GM12878 (cell line): Measurements from ENCODE around the gene PYGM. TPM values are rescaled to one million over a fixed set of nuclear protein-coding genes. Genes with fewer than 3 reads are reported as not detected.

Experiments used
- ATAC-seq: fragments of 200-7000 bp; cut with Tn5 transposase; 3 replicates; pipeline ENCODE4 v1.9.1; 2020; ENCODE audit warnings: mild to moderate bottlenecking, moderate library complexity
- BruUV-seq: library from RNA; stranded (reverse); fragments of 400-500 nt; replicated peaks from 2 replicates; lab custom pipeline; 2021; lab: Mats Ljungman, UMichigan
- CTCF ChIA-PET: fragments of 300-600 bp; sonication (Branson Sonifier 250); formaldehyde crosslinking; extraction: SDS; loops from one replicate; lab custom pipeline; 2021; ENCODE audit warnings: inconsistent platforms; lab: Yijun Ruan, JAX
- POLR2A ChIA-PET: fragments of 350-600 bp; formaldehyde crosslinking; extraction: SDS; loops from one replicate; lab custom pipeline; 2021; ENCODE audit warnings: inconsistent platforms; lab: Charles Lee
- RAD21 ChIA-PET: fragments of 300-600 bp; sonication (Branson Sonifier 250); formaldehyde crosslinking; loops from one replicate; lab custom pipeline; 2023; ENCODE audit warnings: antibody characterized with exemption; ENCODE audit not compliant: unreplicated experiment; lab: Charles Lee
- SMC1A ChIA-PET: fragments of 300-600 bp; sonication (Branson Sonifier 250); formaldehyde crosslinking; loops from one replicate; lab custom pipeline; 2023; ENCODE audit not compliant: unreplicated experiment, uncharacterized antibody; lab: Charles Lee
- DNase-seq: peaks from one replicate; pipeline ENCODE4 v3.0.0-alpha.2; 2011; ENCODE audit warnings: low read depth, low spot score
- FAIRE-seq: peaks from 3 replicates; lab custom pipeline; 2011; peaks lifted over from hg19 to GRCh38; lab: Jason Lieb, UNC
- H2AFZ ChIP-seq: 2 replicates; pipeline ENCODE4 v1.6.0; 2011; ENCODE audit warnings: low read depth, low read length, control low read depth; ENCODE audit not compliant: control insufficient read depth
- H3K27ac ChIP-seq: 2 replicates; pipeline ENCODE4 v1.5.1; 2011; ENCODE audit warnings: control low read depth; ENCODE audit not compliant: control insufficient read depth, insufficient read depth
- H3K27me3 ChIP-seq, 2 experiments: replicated peaks in 1 of 2; 2 replicates each; pipeline versions ENCODE4 v1.6.0 to v1.6.1; 2011; ENCODE audit warnings: low read length in 1 of 2; ENCODE audit not compliant: control insufficient read depth in 2 of 2, insufficient read depth in 2 of 2
- H3K36me3 ChIP-seq, 2 experiments: 2 replicates each; pipeline ENCODE4 v1.5.1; 2011; ENCODE audit warnings: low read length in 1 of 2; ENCODE audit not compliant: control insufficient read depth in 2 of 2, insufficient read depth in 2 of 2
- H3K4me1 ChIP-seq: 2 replicates; pipeline ENCODE4 v1.6.1; 2011; ENCODE audit warnings: mild to moderate bottlenecking, low read length, moderate library complexity, mixed read lengths; ENCODE audit not compliant: control insufficient read depth, insufficient read depth
- H3K4me2 ChIP-seq: 2 replicates; pipeline ENCODE4 v1.6.0; 2011; ENCODE audit warnings: control low read depth; ENCODE audit not compliant: control insufficient read depth, insufficient read depth
- H3K4me3 ChIP-seq: fragments of 200-600 bp; sonication (generic); 2 replicates; pipeline ENCODE4 v1.5.1; 2016
- H3K79me2 ChIP-seq: 2 replicates; pipeline ENCODE4 v1.6.0; 2011; ENCODE audit warnings: low read length; ENCODE audit not compliant: control insufficient read depth, insufficient read depth
- H3K9ac ChIP-seq: 2 replicates; pipeline ENCODE4 v1.8.0; 2011; ENCODE audit warnings: low read length, control low read depth, mixed read lengths; ENCODE audit not compliant: control insufficient read depth, insufficient read depth
- H3K9me3 ChIP-seq: replicated peaks from 3 replicates; pipeline ENCODE4 v1.5.1; 2011; ENCODE audit warnings: mild to moderate bottlenecking, low read length; ENCODE audit not compliant: control insufficient read depth, insufficient read depth
- H4K20me1 ChIP-seq: 2 replicates; pipeline ENCODE4 v1.6.0; 2011; ENCODE audit not compliant: control insufficient read depth, insufficient read depth
- BACH1 ChIP-seq: fragments of 450-650 bp; IDR thresholded peaks from 2 replicates; pipeline ENCODE4 v1.6.1; 2017; ENCODE audit warnings: mild to moderate bottlenecking, borderline replicate concordance
- BHLHE40 ChIP-seq, 2 experiments: fragments of 450-650 bp in 1 of 2; IDR thresholded peaks; 2 replicates each; pipeline ENCODE4 v1.6.1; 2011 to 2017; ENCODE audit warnings: low read depth in 2 of 2, borderline replicate concordance in 1 of 2, improper control_type of control experiment in 1 of 2, low read length in 1 of 2, mild to moderate bottlenecking in 1 of 2
- CEBPB ChIP-seq, 2 experiments: fragments of 150-350 bp in 1 of 2; IDR thresholded peaks; 2 replicates each; pipeline ENCODE4 v1.6.1; 2012 to 2014; ENCODE audit warnings: low read depth in 2 of 2, low read length in 2 of 2, borderline replicate concordance in 1 of 2, inconsistent platforms in 1 of 2
- DPF2 ChIP-seq: fragments of 450-650 bp; IDR thresholded peaks from 2 replicates; pipeline ENCODE4 v1.6.1; 2017; ENCODE audit warnings: mild to moderate bottlenecking
- ELK1 ChIP-seq: IDR thresholded peaks from 2 replicates; pipeline ENCODE4 v1.6.1; 2012; ENCODE audit warnings: low read depth, low read length, improper control_type of control experiment
- ESRRA ChIP-seq: IDR thresholded peaks from 2 replicates; pipeline ENCODE4 v1.6.1; 2012; ENCODE audit warnings: mild to moderate bottlenecking, low read length, improper control_type of control experiment
- GABPA ChIP-seq: IDR thresholded peaks from 2 replicates; pipeline ENCODE4 v1.6.1; 2014; ENCODE audit warnings: antibody characterized with exemption, low read depth, mild to moderate bottlenecking, inconsistent platforms
- GATAD2B ChIP-seq: fragments of 450-650 bp; conservative IDR thresholded peaks from 2 replicates; pipeline ENCODE4 v1.6.1; 2017; ENCODE audit warnings: low read depth, mild to moderate bottlenecking, moderate library complexity
- IKZF2 ChIP-seq, 2 experiments: fragments of 450-650 bp; IDR thresholded peaks; 2 replicates each; pipeline ENCODE4 v1.6.1; 2017; ENCODE audit warnings: mild to moderate bottlenecking in 2 of 2, moderate library complexity in 2 of 2
- MEF2A ChIP-seq: IDR thresholded peaks from 2 replicates; pipeline ENCODE4 v1.6.1; 2011; ENCODE audit warnings: low read depth, mild to moderate bottlenecking, low read length, moderate library complexity; ENCODE audit not compliant: insufficient read depth
- RFX5 ChIP-seq: IDR thresholded peaks from 2 replicates; pipeline ENCODE4 v1.6.1; 2011; ENCODE audit warnings: low read depth, low read length, improper control_type of control experiment
- SRF ChIP-seq, 2 experiments: IDR thresholded peaks; 2 replicates each; pipeline ENCODE4 v1.6.1; 2011; ENCODE audit warnings: low read depth in 2 of 2, low read length in 2 of 2, mild to moderate bottlenecking in 1 of 2, moderate library complexity in 1 of 2
- SUZ12 ChIP-seq: fragments of 200-600 bp; sonication (generic); IDR thresholded peaks from one replicate; pipeline ENCODE4 v1.6.1; 2018; ENCODE audit warnings: antibody characterized with exemption, mild to moderate bottlenecking; ENCODE audit not compliant: unreplicated experiment
- TAF1 ChIP-seq: IDR thresholded peaks from 2 replicates; pipeline ENCODE4 v1.6.1; 2011; ENCODE audit warnings: mild to moderate bottlenecking, low read depth, low read length, borderline replicate concordance
- TBL1XR1 ChIP-seq: IDR thresholded peaks from 2 replicates; pipeline ENCODE4 v1.6.1; 2012; ENCODE audit warnings: low read depth, low read length, improper control_type of control experiment
- TCF12 ChIP-seq: IDR thresholded peaks from 2 replicates; pipeline ENCODE4 v1.6.1; 2011; ENCODE audit warnings: low read depth, mild to moderate bottlenecking, low read length
- TCF3 ChIP-seq: IDR thresholded peaks from 2 replicates; pipeline ENCODE4 v1.6.1; 2012; ENCODE audit warnings: low read depth, mild to moderate bottlenecking, low read length, borderline replicate concordance; ENCODE audit not compliant: insufficient read depth
- YY1 ChIP-seq: IDR thresholded peaks from 2 replicates; pipeline ENCODE4 v1.6.1; 2011; ENCODE audit warnings: low read depth, mild to moderate bottlenecking, low read length
- ZNF274 ChIP-seq: IDR thresholded peaks from one replicate; pipeline ENCODE4 v1.8.0; 2011; ENCODE audit not compliant: insufficient read length, insufficient read depth
- WGBS: methylation state at CpG from one replicate; pipeline ENCODE4 v1.1.6; 2016; ENCODE audit warnings: low lambda C conversion rate; ENCODE audit not compliant: insufficient replicate concordance, insufficient coverage; ENCODE audit errors: missing lambda C conversion rate; 5-methylcytosine and 5-hydroxymethylcytosine counted together
- in situ Hi-C: fragments of 300-500 bp; cut with MboI; formaldehyde crosslinking; loops from 9 replicates; pipeline ENCODE4 v1.14.3; 2018; ENCODE audit warnings: mixed read lengths
- intact Hi-C: fragments of 100-400 bp; cut with micrococcal nuclease; formaldehyde crosslinking; loops from one replicate; pipeline ENCODE4 v1.14.2; 2022; ENCODE audit not compliant: unreplicated experiment
- polyA plus RNA-seq, 11 experiments: library from polyadenylated mRNA; depleted of rRNA in 4 of 11; unstranded in 6 of 11; stranded (reverse) in 5 of 11; fragments of >200 nt; fragmentation: Nextera tagmentation in 4 of 11; fragmentation: Illumina TruSeq in 1 of 11; extraction: Ambion mirVana in 4 of 11; extraction: Trizol in 1 of 11; gene quantifications; 1 replicate in 1 of 11; 2 replicates in 10 of 11; pipeline versions ENCODE4 v1.2.1 to v1.2.3, GENCODE V29; 2011 to 2016; ENCODE audit warnings: inconsistent platforms in 2 of 11, missing spikeins in 2 of 11, low read depth in 1 of 11
- total RNA-seq, 4 experiments: library from RNA; depleted of rRNA in 3 of 4; stranded (reverse); fragments of >200 nt in 3 of 4; fragmentation: Illumina TruSeq in 1 of 4; extraction: Trizol in 1 of 4; gene quantifications; 2 replicates each; pipeline versions ENCODE4 v1.2.1 to v1.2.3, GENCODE V29; 2013 to 2021
- TF ChIP-seq, protein P1 (sequence below): fragments of 450-650 bp; IDR thresholded peaks from 2 replicates; pipeline ENCODE4 v1.6.1; 2016; ENCODE audit warnings: mild to moderate bottlenecking

The PYGM gene
- total and polyA plus RNA-seq, 10 of the 15 experiments (the other 5 are each of a cell fraction or from before 2014, with no cell fraction given), result 0.04 to 3.7 (median 0.27) TPM; not detected in 1

- peak within 1 kb of the TSS; percentile 68 for H3K4me3 ChIP-seq
- in situ Hi-C loops, result no loop called here
- peak within 1 kb of the TSS; percentile 77; the same call in 1 of the 2 replicates for H2AFZ ChIP-seq
- FAIRE-seq (peak; percentile 13), DNase-seq (no peak), ATAC-seq (peak; percentile 65)
- H3K4me1 ChIP-seq, result peaks cover 29% of the 10 kb centered on the region
- no peaks in the 10 kb centered on the region for H3K36me3 ChIP-seq
- peak within 1 kb of the TSS; percentile 98 for H3K4me2 ChIP-seq
- ChIA-PET POLR2A (interaction anchor here (0.8 kb wide), 1 partner anchor 28 kb away, joined by 4 read pairs; no protein-coding TSS in a partner anchor), RAD21 (interaction anchor here (0.6 to 3.6 kb wide), 9 partner anchors 17 to 105 kb away, joined by 3 to 21 read pairs (median 4); partner anchors contain the start of genes MEN1 and SF1), SMC1A (interaction anchor here (0.8 to 3.2 kb wide), 5 partner anchors 19 to 55 kb away, joined by 3 to 15 read pairs (median 8); no protein-coding TSS in a partner anchor), CTCF (interaction anchor here (0.6 to 9.7 kb wide), 29 partner anchors 9 to 1968 kb away, joined by 3 to 86 read pairs (median 4); partner anchors contain the start of genes PRDX5 and SF1)
- intact Hi-C loops, result loop anchor here (1.0 to 2.0 kb wide), 5 partner anchors 23 to 295 kb away; no protein-coding TSS in a partner anchor
- H3K79me2 ChIP-seq, result no peaks in the 10 kb centered on the region
- TSS peak; percentile 68 for BruUV-seq
- H3K9me3 ChIP-seq, result no peaks in the 10 kb centered on the region
- H3K27ac ChIP-seq, result no peak within 1 kb of the TSS
- H4K20me1 ChIP-seq, result no peaks in the 10 kb centered on the region
- WGBS, result 2% methylated on average over 56 of the region's 57 CpGs
- H3K27me3 ChIP-seq, result peaks cover 0 to 5% of the 10 kb centered on the region in 2 experiments; a peak in 3 of 4 replicates
- H3K9ac ChIP-seq, result peak within 1 kb of the TSS; percentile 34
- TF ChIP-seq TAF1, result no peak
- TF ChIP-seq GATAD2B, result 0 out of 2 replicates have a peak, but pooled peaks have one; percentile 17
- TF ChIP-seq ZNF274, result no peak
- TF ChIP-seq TBL1XR1, result no peak
- no peak for TF ChIP-seq SUZ12
- no peak for TF ChIP-seq RFX5
- no peak for TF ChIP-seq CEBPB (IDR thresholded peaks at IDR 0.05; ENCODE audit: borderline replicate concordance in 1 of 2, low read depth in 2 of 2, low read length in 2 of 2)
- TF ChIP-seq BHLHE40 (IDR thresholded peaks at IDR 0.05; ENCODE audit: borderline replicate concordance in 1 of 2, low read depth in 2 of 2, low read length in 1 of 2), result 0 out of 4 replicates have a peak, but pooled peaks of 1 of the 2 experiments have one; percentile 24
- 0 out of 2 replicates have a peak, but pooled peaks have one; percentile 79 for TF ChIP-seq ESRRA
- TF ChIP-seq MEF2A, result no peak
- TF ChIP-seq TCF12, result no peak
- TF ChIP-seq TCF3, result no peak
- 0 out of 2 replicates have a peak, but pooled peaks have one; percentile 19 for TF ChIP-seq YY1
- 0 out of 4 replicates have a peak, but pooled peaks of 1 of the 2 experiments have one; percentile 22 for TF ChIP-seq SRF (IDR thresholded peaks at IDR 0.05; ENCODE audit: low read depth in 2 of 2, low read length in 2 of 2)
- TF ChIP-seq, protein P1, sequence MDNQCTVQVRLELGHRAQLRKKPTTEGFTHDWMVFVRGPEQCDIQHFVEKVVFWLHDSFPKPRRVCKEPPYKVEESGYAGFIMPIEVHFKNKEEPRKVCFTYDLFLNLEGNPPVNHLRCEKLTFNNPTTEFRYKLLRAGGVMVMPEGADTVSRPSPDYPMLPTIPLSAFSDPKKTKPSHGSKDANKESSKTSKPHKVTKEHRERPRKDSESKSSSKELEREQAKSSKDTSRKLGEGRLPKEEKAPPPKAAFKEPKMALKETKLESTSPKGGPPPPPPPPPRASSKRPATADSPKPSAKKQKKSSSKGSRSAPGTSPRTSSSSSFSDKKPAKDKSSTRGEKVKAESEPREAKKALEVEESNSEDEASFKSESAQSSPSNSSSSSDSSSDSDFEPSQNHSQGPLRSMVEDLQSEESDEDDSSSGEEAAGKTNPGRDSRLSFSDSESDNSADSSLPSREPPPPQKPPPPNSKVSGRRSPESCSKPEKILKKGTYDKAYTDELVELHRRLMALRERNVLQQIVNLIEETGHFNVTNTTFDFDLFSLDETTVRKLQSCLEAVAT, result no peak
- peak; percentile 46 for TF ChIP-seq DPF2
- no peak for TF ChIP-seq GABPA
- TF ChIP-seq BACH1, result peak; percentile 12; the same call in 1 of the 2 replicates
- TF ChIP-seq ELK1, result no peak
- TF ChIP-seq IKZF2 (IDR thresholded peaks at IDR 0.05), result 0 out of 4 replicates have a peak, but pooled peaks of 1 of the 2 experiments have one; percentile 3
Observed at GRCh38 chr11:64743591-64744543, 15.9 kb downstream of the PYGM start, which contains the start of gene RASGRP2. RASGRP2 (minus strand) TSS chr11:64744142; CDS start chr11:64742866, 1,276 bp downstream.
